A673 (cell line): ENCODE results near the gene DMBX1. TPM values are rescaled to one million over a fixed set of nuclear protein-coding genes. Genes with fewer than 3 reads are reported as not detected.

ENCODE experiments used
- BruUV-seq: library from RNA; stranded (reverse); fragments of 400-500 nt; replicated peaks from 2 replicates; lab custom pipeline; 2021; lab: Mats Ljungman, UMichigan
- CTCF ChIA-PET: fragments of 300-600 bp; sonication (Branson Sonifier 250); formaldehyde crosslinking; loops from one replicate; lab custom pipeline; 2022; ENCODE audit warnings: antibody characterized with exemption; lab: Charles Lee
- POLR2A ChIA-PET: fragments of 300-600 bp; sonication (Branson Sonifier 250); formaldehyde crosslinking; loops from one replicate; lab custom pipeline; 2022; ENCODE audit warnings: antibody characterized with exemption; ENCODE audit not compliant: low non-redundant PET; lab: Charles Lee
- DNase-seq: peaks from one replicate; pipeline ENCODE4 v3.0.0-alpha.2; 2015; ENCODE audit warnings: low spot score
- H3K27ac ChIP-seq: fragments of 200-600 bp; sonication (generic); 2 replicates; pipeline ENCODE4 v1.5.1; 2016; ENCODE audit warnings: mixed run types, low read depth, mild to moderate bottlenecking, mixed read lengths, antibody characterized with exemption, low read length; ENCODE audit not compliant: poor library complexity, severe bottlenecking
- H3K27me3 ChIP-seq: fragments of 200-600 bp; sonication (generic); replicated peaks from 2 replicates; pipeline ENCODE4 v1.6.1; 2017; ENCODE audit warnings: mixed run types, low read depth, mild to moderate bottlenecking, mixed read lengths, antibody characterized with exemption, low read length; ENCODE audit not compliant: insufficient read depth, poor library complexity
- H3K36me3 ChIP-seq: fragments of 200-600 bp; sonication (generic); 2 replicates; pipeline ENCODE4 v1.6.1; 2016; ENCODE audit warnings: mixed run types, mild to moderate bottlenecking, mixed read lengths, antibody characterized with exemption, low read length; ENCODE audit not compliant: insufficient read depth, poor library complexity, severe bottlenecking
- H3K4me1 ChIP-seq: fragments of 200-600 bp; sonication (generic); 2 replicates; pipeline ENCODE4 v1.6.1; 2017; ENCODE audit warnings: mixed run types, mild to moderate bottlenecking, mixed read lengths, antibody characterized with exemption, low read length; ENCODE audit not compliant: insufficient read depth, poor library complexity, severe bottlenecking
- H3K4me3 ChIP-seq: fragments of 200-600 bp; sonication (generic); 2 replicates; pipeline ENCODE4 v1.5.1; 2016; ENCODE audit warnings: low read depth, mixed run types, mild to moderate bottlenecking, mixed read lengths, low read length; ENCODE audit not compliant: poor library complexity, severe bottlenecking
- H3K9me3 ChIP-seq: fragments of 200-600 bp; sonication (generic); 2 replicates; pipeline ENCODE4 v1.6.1; 2016; ENCODE audit warnings: mixed run types, low read depth, mild to moderate bottlenecking, mixed read lengths, antibody characterized with exemption, low read length; ENCODE audit not compliant: poor library complexity, severe bottlenecking
- EZH2 ChIP-seq: fragments of 200-600 bp; sonication (generic); IDR thresholded peaks from 2 replicates; pipeline ENCODE4 v1.6.1; 2017; ENCODE audit warnings: borderline replicate concordance, low read depth, mild to moderate bottlenecking, mixed read lengths, antibody characterized with exemption, low read length; ENCODE audit not compliant: poor library complexity, severe bottlenecking
- intact Hi-C: fragments of 100-400 bp; cut with micrococcal nuclease; formaldehyde crosslinking; loops from one replicate; pipeline ENCODE4 v1.10.0; 2022; ENCODE audit not compliant: unreplicated experiment
- total RNA-seq: library from RNA; stranded (reverse); gene quantifications from 2 replicates; pipeline ENCODE4 v1.2.3, GENCODE V29; 2021
- TF ChIP-seq, protein P1 (sequence below): fragments of 300-800, 200-600 bp; sonication (generic); conservative IDR thresholded peaks from 2 replicates; pipeline ENCODE4 v1.5.1; 2017; ENCODE audit warnings: low read depth, mild to moderate bottlenecking, antibody characterized with exemption, low read length, moderate library complexity, mixed read lengths

Gene DMBX1
- total RNA-seq, 1 experiment from 2014 or later: 0.69 TPM

DNA sequence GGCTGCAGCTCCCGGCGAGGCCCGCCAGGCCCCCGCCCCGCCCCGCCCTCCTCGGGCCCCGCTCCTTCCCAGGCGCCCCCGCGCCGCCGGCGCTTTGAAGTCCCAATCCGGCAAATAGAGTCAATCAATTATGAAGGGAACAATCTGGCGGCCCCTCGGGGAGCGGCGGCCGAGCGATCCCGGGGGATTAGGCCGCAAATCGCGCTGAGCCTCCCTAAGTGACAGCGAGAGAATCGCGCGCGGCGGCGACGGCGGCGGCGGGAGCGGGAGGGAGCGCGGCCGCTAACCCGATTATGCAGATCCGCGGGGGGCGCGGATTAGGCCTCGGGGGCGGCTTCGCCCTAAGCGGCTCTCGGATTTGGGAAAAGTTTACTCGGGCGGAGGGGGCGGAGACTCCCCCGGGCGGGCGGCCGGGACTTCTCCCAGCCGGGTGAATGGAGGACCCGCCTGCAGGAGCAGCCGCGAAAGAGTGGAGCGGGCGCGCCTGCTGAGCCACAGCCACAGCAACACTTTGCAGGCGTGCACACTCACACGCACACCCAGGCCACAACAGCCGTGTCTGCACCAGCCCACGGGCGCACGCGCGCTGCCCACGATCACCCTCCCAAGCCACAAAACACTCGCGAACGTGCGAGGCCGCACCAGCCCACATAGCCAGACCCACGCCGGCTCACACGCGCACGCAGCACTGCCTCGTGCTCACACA, 23.0 kb upstream of the DMBX1 start:
- no peak for TF ChIP-seq EZH2
- TF ChIP-seq, protein P1, sequence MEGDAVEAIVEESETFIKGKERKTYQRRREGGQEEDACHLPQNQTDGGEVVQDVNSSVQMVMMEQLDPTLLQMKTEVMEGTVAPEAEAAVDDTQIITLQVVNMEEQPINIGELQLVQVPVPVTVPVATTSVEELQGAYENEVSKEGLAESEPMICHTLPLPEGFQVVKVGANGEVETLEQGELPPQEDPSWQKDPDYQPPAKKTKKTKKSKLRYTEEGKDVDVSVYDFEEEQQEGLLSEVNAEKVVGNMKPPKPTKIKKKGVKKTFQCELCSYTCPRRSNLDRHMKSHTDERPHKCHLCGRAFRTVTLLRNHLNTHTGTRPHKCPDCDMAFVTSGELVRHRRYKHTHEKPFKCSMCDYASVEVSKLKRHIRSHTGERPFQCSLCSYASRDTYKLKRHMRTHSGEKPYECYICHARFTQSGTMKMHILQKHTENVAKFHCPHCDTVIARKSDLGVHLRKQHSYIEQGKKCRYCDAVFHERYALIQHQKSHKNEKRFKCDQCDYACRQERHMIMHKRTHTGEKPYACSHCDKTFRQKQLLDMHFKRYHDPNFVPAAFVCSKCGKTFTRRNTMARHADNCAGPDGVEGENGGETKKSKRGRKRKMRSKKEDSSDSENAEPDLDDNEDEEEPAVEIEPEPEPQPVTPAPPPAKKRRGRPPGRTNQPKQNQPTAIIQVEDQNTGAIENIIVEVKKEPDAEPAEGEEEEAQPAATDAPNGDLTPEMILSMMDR: no peak
- intact Hi-C loops: no loop called here
- Histone ChIP-seq H3K36me3 (no peaks in the 10 kb centered on the region), H3K4me1 (peaks cover 39% of the 10 kb centered on the region), H3K9me3 (no peaks in the 10 kb centered on the region), H3K4me3 (peak overlapping the region; percentile 38), H3K27ac (no peak overlapping the region), H3K27me3 (no peaks in the 10 kb centered on the region)
- ChIA-PET CTCF (no interaction called here), POLR2A (no interaction called here)
- DNase-seq: peak; percentile 92
- no TSS peak for BruUV-seq

- CTCF ChIA-PET: no interaction called here
- BruUV-seq: no TSS peak
Measured at GRCh38 chr1:46467183-46467504, 22.5 kb upstream of the DMBX1 start.

GRCh38 chr1:46469881-46470280, 19.8 kb upstream of the DMBX1 start:
- DNase-seq: no peak
- no TSS peak for BruUV-seq

More at GRCh38 chr1:46467183-46467504, 22.5 kb upstream of the DMBX1 start:
- H3K27me3 ChIP-seq: no peaks in the 10 kb centered on the region
- no peak for TF ChIP-seq EZH2
- TF ChIP-seq, protein P1: no peak
- no peak overlapping the region for H3K27ac ChIP-seq
- POLR2A ChIA-PET: no interaction called here
- H3K36me3 ChIP-seq: no peaks in the 10 kb centered on the region
- DNase-seq: no peak
- H3K4me3 ChIP-seq: peak overlapping the region; percentile 38
- peaks cover 34% of the 10 kb centered on the region for H3K4me1 ChIP-seq
- intact Hi-C loops: no loop called here
- no peaks in the 10 kb centered on the region for H3K9me3 ChIP-seq

More at GRCh38 chr1:46469881-46470280, 19.8 kb upstream of the DMBX1 start:
- ChIA-PET CTCF (no interaction called here), POLR2A (no interaction called here)
- Histone ChIP-seq H3K4me1 (peaks cover 22% of the 10 kb centered on the region), H3K27me3 (no peaks in the 10 kb centered on the region), H3K27ac (no peak overlapping the region), H3K36me3 (no peaks in the 10 kb centered on the region), H3K4me3 (no peak overlapping the region), H3K9me3 (no peaks in the 10 kb centered on the region)
- TF ChIP-seq, protein P1: no peak
- TF ChIP-seq EZH2: no peak
- intact Hi-C loops: no loop called here
